ENCODE results near the gene BCL2A1.

GRCh38 chr15:79932447-79932846 is 38.5 kb downstream of the BCL2A1 start:
- TF ChIP-seq CTCF (IDR thresholded peaks at IDR 0.05) (no peak), POLR2A (IDR thresholded peaks at IDR 0.05) (no peak)
